Activated CD4-positive, alpha-beta memory T cell treated with anti-CD3 and anti-CD28 coated beads, Interleukin-2, amount 10 ng/mL, durations not matched to agents 7 days and 5 days (primary cell): Measurements from ENCODE around the gene DNAL1. TPM values are rescaled to one million over a fixed set of nuclear protein-coding genes. Genes with fewer than 3 reads are reported as not detected.

Experiments used
- CTCF ChIA-PET: fragments of 350-600 bp; sonication (Branson Sonifier 250); formaldehyde crosslinking; loops from one replicate; lab custom pipeline; 2021; ENCODE audit warnings: antibody characterized with exemption, inconsistent platforms; lab: Charles Lee
- POLR2A ChIA-PET: fragments of 350-600 bp; sonication (Branson Sonifier 250); formaldehyde crosslinking; loops from one replicate; lab custom pipeline; 2021; ENCODE audit warnings: antibody characterized with exemption; lab: Charles Lee
- DNase-seq: peaks from one replicate; pipeline ENCODE4 v3.0.0-alpha.2; 2020
- H3K27ac Mint-ChIP-seq: one replicate; pipeline ENCODE4 v1.8.0; 2021; ENCODE audit warnings: mild to moderate bottlenecking, mixed read lengths
- H3K27me3 Mint-ChIP-seq: one replicate; pipeline ENCODE4 v1.8.0; 2021; ENCODE audit warnings: mixed read lengths
- H3K36me3 Mint-ChIP-seq: one replicate; pipeline ENCODE4 v1.8.0; 2021; ENCODE audit warnings: low read depth, mixed read lengths
- H3K4me1 Mint-ChIP-seq: one replicate; pipeline ENCODE4 v1.8.0; 2021; ENCODE audit warnings: mixed read lengths
- H3K4me3 Mint-ChIP-seq: one replicate; pipeline ENCODE4 v1.8.0; 2021; ENCODE audit warnings: mild to moderate bottlenecking, mixed read lengths
- H3K9me3 Mint-ChIP-seq: one replicate; pipeline ENCODE4 v1.8.0; 2021; ENCODE audit warnings: mixed read lengths
- total RNA-seq, 2 experiments: library from RNA; stranded (reverse); gene quantifications; one replicate each; pipeline ENCODE4 v1.2.3, GENCODE V29; 2021

The DNAL1 gene
- total RNA-seq, 2 experiments from 2014 or later, result 6.8 to 7.2 TPM

GRCh38 chr14:73729556-73730265 lies 84.9 kb downstream of the DNAL1 start:
- POLR2A ChIA-PET, result interaction anchor here (1.1 to 3.5 kb wide), 8 partner anchors 14 to 161 kb away, joined by 3 to 14 read pairs (median 5); partner anchors contain the start of genes ACOT2 and PNMA1
- Mint-ChIP-seq H3K36me3 (peaks cover 61% of the 10 kb centered on the region), H3K4me1 (peaks cover 40% of the 10 kb centered on the region), H3K27ac (peak overlapping the region; percentile 62), H3K27me3 (no peaks in the 10 kb centered on the region), H3K9me3 (no peaks in the 10 kb centered on the region), H3K4me3 (no peak overlapping the region)
- CTCF ChIA-PET, result interaction anchor here (0.8 to 6.6 kb wide), 21 partner anchors 12 to 161 kb away, joined by 3 to 130 read pairs (median 7); partner anchors contain the start of genes ACOT2 and PTGR2
- no peak for DNase-seq

- no peak overlapping the region for H3K4me3 Mint-ChIP-seq
- CTCF ChIA-PET, result interaction anchor here (0.6 to 6.6 kb wide), 7 partner anchors 12 to 373 kb away, joined by 3 to 130 read pairs (median 5); no protein-coding TSS in a partner anchor
- no peak for DNase-seq
- H3K27me3 Mint-ChIP-seq, result no peaks in the 10 kb centered on the region
- POLR2A ChIA-PET, result interaction anchor here (1.4 to 1.8 kb wide), 2 partner anchors 12 to 29 kb away, joined by 4 to 6 read pairs; a partner anchor contains a TSS
- H3K27ac Mint-ChIP-seq, result no peak overlapping the region
- no peaks in the 10 kb centered on the region for H3K9me3 Mint-ChIP-seq
- H3K4me1 Mint-ChIP-seq, result peaks cover 32% of the 10 kb centered on the region
- peaks cover 56% of the 10 kb centered on the region for H3K36me3 Mint-ChIP-seq
Measured at GRCh38 chr14:73731111-73731510, 86.3 kb downstream of the DNAL1 start.

GRCh38 chr14:73732006-73732405 lies 87.2 kb downstream of the DNAL1 start:
- ChIA-PET CTCF (interaction anchor here (0.6 to 6.6 kb wide), 8 partner anchors 12 to 374 kb away, joined by 3 to 130 read pairs (median 4); partner anchors contain the start of genes COQ6 and FAM161B), POLR2A (interaction anchor here (0.7 to 1.4 kb wide), 2 partner anchors 11 to 56 kb away, joined by 3 to 10 read pairs; no protein-coding TSS in a partner anchor)
- DNase-seq, result no peak
- Mint-ChIP-seq H3K36me3 (peaks cover 59% of the 10 kb centered on the region), H3K27me3 (no peaks in the 10 kb centered on the region), H3K9me3 (no peaks in the 10 kb centered on the region), H3K4me3 (no peak overlapping the region), H3K4me1 (peaks cover 30% of the 10 kb centered on the region), H3K27ac (peak overlapping the region; percentile 26)

- POLR2A ChIA-PET, result no interaction called here
- DNase-seq, result no peak
- CTCF ChIA-PET, result no interaction called here
- Mint-ChIP-seq H3K27ac (no peak overlapping the region), H3K4me1 (peaks cover 36% of the 10 kb centered on the region), H3K27me3 (no peaks in the 10 kb centered on the region), H3K4me3 (no peak overlapping the region), H3K9me3 (no peaks in the 10 kb centered on the region), H3K36me3 (peaks cover 56% of the 10 kb centered on the region)
Measured at GRCh38 chr14:73736842-73737241, 92.1 kb downstream of the DNAL1 start.

- Mint-ChIP-seq H3K9me3 (no peaks in the 10 kb centered on the region), H3K36me3 (peaks cover 49% of the 10 kb centered on the region), H3K4me3 (no peak overlapping the region), H3K27ac (peak overlapping the region; percentile 16), H3K4me1 (peaks cover 51% of the 10 kb centered on the region), H3K27me3 (no peaks in the 10 kb centered on the region)
- CTCF ChIA-PET, result interaction anchor here (9.8 kb wide), 1 partner anchor 17 kb away, joined by 151 read pairs; a partner anchor contains a TSS
- DNase-seq, result no peak
- POLR2A ChIA-PET, result interaction anchor here (10.1 kb wide), 1 partner anchor 19 kb away, joined by 372 read pairs; a partner anchor contains a TSS
Measured at GRCh38 chr14:73738518-73739173, 93.9 kb downstream of the DNAL1 start.

- POLR2A ChIA-PET, result interaction anchor here (0.8 to 10.1 kb wide), 2 partner anchors 18 to 47 kb away, joined by 3 to 372 read pairs; a partner anchor contains a TSS
- DNase-seq, result no peak
- Mint-ChIP-seq H3K4me1 (peaks cover 57% of the 10 kb centered on the region), H3K36me3 (peaks cover 49% of the 10 kb centered on the region), H3K27me3 (no peaks in the 10 kb centered on the region), H3K4me3 (no peak overlapping the region), H3K27ac (peak overlapping the region; percentile 98), H3K9me3 (no peaks in the 10 kb centered on the region)
- CTCF ChIA-PET, result interaction anchor here (9.8 kb wide), 1 partner anchor 16 kb away, joined by 151 read pairs; a partner anchor contains a TSS
Measured at GRCh38 chr14:73739174-73739898, 94.5 kb downstream of the DNAL1 start.

GRCh38 chr14:73739899-73740617 lies 95.3 kb downstream of the DNAL1 start:
- H3K4me3 Mint-ChIP-seq, result peak overlapping the region; percentile 76
- no peaks in the 10 kb centered on the region for H3K27me3 Mint-ChIP-seq
- DNase-seq, result no peak
- POLR2A ChIA-PET, result interaction anchor here (0.8 to 10.1 kb wide), 4 partner anchors 17 to 46 kb away, joined by 3 to 372 read pairs (median 43); a partner anchor contains a TSS
- peak overlapping the region; percentile 98 for H3K27ac Mint-ChIP-seq
- H3K36me3 Mint-ChIP-seq, result peaks cover 41% of the 10 kb centered on the region
- CTCF ChIA-PET, result interaction anchor here (0.9 to 9.8 kb wide), 4 partner anchors 11 to 85 kb away, joined by 3 to 151 read pairs (median 39); a partner anchor contains a TSS
- peaks cover 60% of the 10 kb centered on the region for H3K4me1 Mint-ChIP-seq
- H3K9me3 Mint-ChIP-seq, result no peaks in the 10 kb centered on the region

- Mint-ChIP-seq H3K27ac (peak overlapping the region; percentile 98), H3K4me1 (peaks cover 67% of the 10 kb centered on the region), H3K9me3 (no peaks in the 10 kb centered on the region), H3K4me3 (peak overlapping the region; percentile 76), H3K27me3 (no peaks in the 10 kb centered on the region), H3K36me3 (peaks cover 39% of the 10 kb centered on the region)
- DNase-seq, result no peak
- CTCF ChIA-PET, result interaction anchor here (0.9 to 9.8 kb wide), 5 partner anchors 11 to 84 kb away, joined by 3 to 151 read pairs (median 24); a partner anchor contains a TSS
- POLR2A ChIA-PET, result interaction anchor here (1.1 to 10.1 kb wide), 10 partner anchors 9 to 146 kb away, joined by 3 to 372 read pairs (median 8); partner anchors contain the start of genes PTGR2 and ZNF410
Measured at GRCh38 chr14:73740618-73741326, 96.0 kb downstream of the DNAL1 start.

- peaks cover 35% of the 10 kb centered on the region for H3K36me3 Mint-ChIP-seq
- POLR2A ChIA-PET, result interaction anchor here (1.1 to 10.1 kb wide), 10 partner anchors 9 to 145 kb away, joined by 3 to 372 read pairs (median 8); partner anchors contain the start of genes PTGR2 and ZNF410
- H3K27me3 Mint-ChIP-seq, result no peaks in the 10 kb centered on the region
- H3K9me3 Mint-ChIP-seq, result no peaks in the 10 kb centered on the region
- CTCF ChIA-PET, result interaction anchor here (0.5 to 9.8 kb wide), 7 partner anchors 12 to 110 kb away, joined by 3 to 151 read pairs (median 4); partner anchors contain the start of gene PTGR2
- peak; percentile 75 for DNase-seq
- H3K4me3 Mint-ChIP-seq, result peak overlapping the region; percentile 76
- peaks cover 74% of the 10 kb centered on the region for H3K4me1 Mint-ChIP-seq
- H3K27ac Mint-ChIP-seq, result peak overlapping the region; percentile 98
Measured at GRCh38 chr14:73741386-73741875, 96.6 kb downstream of the DNAL1 start.

GRCh38 chr14:73741876-73742519 lies 97.2 kb downstream of the DNAL1 start:
- H3K27ac Mint-ChIP-seq, result peak overlapping the region; percentile 98
- CTCF ChIA-PET, result interaction anchor here (0.5 to 9.8 kb wide), 8 partner anchors 13 to 110 kb away, joined by 3 to 151 read pairs (median 4); partner anchors contain the start of gene PTGR2
- peaks cover 34% of the 10 kb centered on the region for H3K36me3 Mint-ChIP-seq

More at GRCh38 chr14:73741876-73742519, 97.2 kb downstream of the DNAL1 start:
- no peaks in the 10 kb centered on the region for H3K9me3 Mint-ChIP-seq
- no peaks in the 10 kb centered on the region for H3K27me3 Mint-ChIP-seq
- DNase-seq, result peak; percentile 44
- peak overlapping the region; percentile 76 for H3K4me3 Mint-ChIP-seq
- peaks cover 77% of the 10 kb centered on the region for H3K4me1 Mint-ChIP-seq
- POLR2A ChIA-PET, result interaction anchor here (0.8 to 10.1 kb wide), 12 partner anchors 10 to 277 kb away, joined by 3 to 372 read pairs (median 7); partner anchors contain the start of genes ENTPD5, FAM161B, PTGR2 and ZNF410
